Liver (tissue), 3 donors: ENCODE results near the gene FAM72C.
"Not testable (repeated sequence)": the region's sequence is repeated elsewhere in the genome, so short reads cannot be mapped to it uniquely, and the experiment has no call there.

Source experiments
- ATF3 ChIP-seq: IDR thresholded peaks from 2 replicates; pipeline ENCODE4 v1.6.1; 2016; ENCODE audit warnings: antibody characterized with exemption
- FOXA1 ChIP-seq: IDR thresholded peaks from 2 replicates; pipeline ENCODE4 v1.6.1; 2016; ENCODE audit warnings: antibody characterized with exemption
- HNF4A ChIP-seq, 2 donors: conservative IDR thresholded peaks; 2 replicates each; pipeline ENCODE4 v1.6.1; 2016; ENCODE audit warnings: antibody characterized with exemption in 2 of 2, mild to moderate bottlenecking in 2 of 2
- JUND ChIP-seq, 2 donors: IDR thresholded peaks; 2 replicates each; pipeline ENCODE4 v1.6.1; 2016; ENCODE audit warnings: antibody characterized with exemption in 2 of 2
- RAD21 ChIP-seq, 2 donors: IDR thresholded peaks; 2 replicates each; pipeline ENCODE4 v1.6.1; 2016; ENCODE audit warnings: antibody characterized with exemption in 2 of 2, mild to moderate bottlenecking in 2 of 2
- SP1 ChIP-seq: IDR thresholded peaks from 2 replicates; pipeline ENCODE4 v1.6.1; 2018; ENCODE audit warnings: antibody characterized with exemption, mild to moderate bottlenecking
- TAF1 ChIP-seq: conservative IDR thresholded peaks from 2 replicates; pipeline ENCODE4 v1.6.1; 2016; ENCODE audit warnings: antibody characterized with exemption, mild to moderate bottlenecking
- YY1 ChIP-seq: IDR thresholded peaks from 2 replicates; pipeline ENCODE4 v1.6.1; 2016; ENCODE audit warnings: antibody characterized with exemption, mild to moderate bottlenecking
- TF ChIP-seq, protein P1 (sequence below): fragments of 150-350 bp; IDR thresholded peaks from 2 replicates; pipeline ENCODE4 v1.5.1; 2017; ENCODE audit warnings: improper control_type of control experiment, low read depth, low read length; ENCODE audit not compliant: missing input control
- TF ChIP-seq, protein P2 (sequence below): IDR thresholded peaks from 2 replicates; pipeline ENCODE4 v1.6.1; 2016; ENCODE audit warnings: antibody characterized with exemption
- TF ChIP-seq, protein P3 (sequence below): IDR thresholded peaks from 2 replicates; pipeline ENCODE4 v1.6.1; 2016; ENCODE audit warnings: antibody characterized with exemption, mild to moderate bottlenecking
- donor health status: healthy.
- donor health status: healthy.

DNA sequence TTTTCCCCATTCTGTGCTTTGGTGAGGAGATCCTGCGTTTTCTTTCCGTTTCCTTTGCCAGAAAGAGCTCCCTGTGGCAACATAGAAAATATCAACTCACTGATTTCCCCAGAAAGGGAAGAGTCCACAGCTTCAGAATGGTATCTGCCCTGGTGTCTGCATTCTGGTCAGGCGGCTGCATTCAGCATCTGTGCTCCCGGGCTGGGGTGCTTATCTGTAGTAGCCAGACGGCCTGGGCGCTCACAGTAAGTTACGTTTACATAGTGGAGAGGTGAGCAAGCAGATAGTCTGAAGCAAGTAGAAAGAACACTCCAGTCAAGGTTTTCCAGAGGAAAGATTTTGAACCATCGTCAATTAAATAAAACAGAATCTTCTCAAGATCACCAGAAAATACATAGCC lies 29.3 kb upstream of the FAM72C start:
- TF ChIP-seq, protein P1, sequence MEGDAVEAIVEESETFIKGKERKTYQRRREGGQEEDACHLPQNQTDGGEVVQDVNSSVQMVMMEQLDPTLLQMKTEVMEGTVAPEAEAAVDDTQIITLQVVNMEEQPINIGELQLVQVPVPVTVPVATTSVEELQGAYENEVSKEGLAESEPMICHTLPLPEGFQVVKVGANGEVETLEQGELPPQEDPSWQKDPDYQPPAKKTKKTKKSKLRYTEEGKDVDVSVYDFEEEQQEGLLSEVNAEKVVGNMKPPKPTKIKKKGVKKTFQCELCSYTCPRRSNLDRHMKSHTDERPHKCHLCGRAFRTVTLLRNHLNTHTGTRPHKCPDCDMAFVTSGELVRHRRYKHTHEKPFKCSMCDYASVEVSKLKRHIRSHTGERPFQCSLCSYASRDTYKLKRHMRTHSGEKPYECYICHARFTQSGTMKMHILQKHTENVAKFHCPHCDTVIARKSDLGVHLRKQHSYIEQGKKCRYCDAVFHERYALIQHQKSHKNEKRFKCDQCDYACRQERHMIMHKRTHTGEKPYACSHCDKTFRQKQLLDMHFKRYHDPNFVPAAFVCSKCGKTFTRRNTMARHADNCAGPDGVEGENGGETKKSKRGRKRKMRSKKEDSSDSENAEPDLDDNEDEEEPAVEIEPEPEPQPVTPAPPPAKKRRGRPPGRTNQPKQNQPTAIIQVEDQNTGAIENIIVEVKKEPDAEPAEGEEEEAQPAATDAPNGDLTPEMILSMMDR = not testable (repeated sequence)
- not testable (repeated sequence) for TF ChIP-seq RAD21 (IDR thresholded peaks at IDR 0.05); JUND (IDR thresholded peaks at IDR 0.05); YY1; TAF1; ATF3; HNF4A (conservative IDR thresholded peaks at IDR 0.05); SP1; FOXA1
- TF ChIP-seq, protein P2, sequence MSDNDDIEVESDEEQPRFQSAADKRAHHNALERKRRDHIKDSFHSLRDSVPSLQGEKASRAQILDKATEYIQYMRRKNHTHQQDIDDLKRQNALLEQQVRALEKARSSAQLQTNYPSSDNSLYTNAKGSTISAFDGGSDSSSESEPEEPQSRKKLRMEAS = not testable (repeated sequence)
- TF ChIP-seq, protein P3, sequence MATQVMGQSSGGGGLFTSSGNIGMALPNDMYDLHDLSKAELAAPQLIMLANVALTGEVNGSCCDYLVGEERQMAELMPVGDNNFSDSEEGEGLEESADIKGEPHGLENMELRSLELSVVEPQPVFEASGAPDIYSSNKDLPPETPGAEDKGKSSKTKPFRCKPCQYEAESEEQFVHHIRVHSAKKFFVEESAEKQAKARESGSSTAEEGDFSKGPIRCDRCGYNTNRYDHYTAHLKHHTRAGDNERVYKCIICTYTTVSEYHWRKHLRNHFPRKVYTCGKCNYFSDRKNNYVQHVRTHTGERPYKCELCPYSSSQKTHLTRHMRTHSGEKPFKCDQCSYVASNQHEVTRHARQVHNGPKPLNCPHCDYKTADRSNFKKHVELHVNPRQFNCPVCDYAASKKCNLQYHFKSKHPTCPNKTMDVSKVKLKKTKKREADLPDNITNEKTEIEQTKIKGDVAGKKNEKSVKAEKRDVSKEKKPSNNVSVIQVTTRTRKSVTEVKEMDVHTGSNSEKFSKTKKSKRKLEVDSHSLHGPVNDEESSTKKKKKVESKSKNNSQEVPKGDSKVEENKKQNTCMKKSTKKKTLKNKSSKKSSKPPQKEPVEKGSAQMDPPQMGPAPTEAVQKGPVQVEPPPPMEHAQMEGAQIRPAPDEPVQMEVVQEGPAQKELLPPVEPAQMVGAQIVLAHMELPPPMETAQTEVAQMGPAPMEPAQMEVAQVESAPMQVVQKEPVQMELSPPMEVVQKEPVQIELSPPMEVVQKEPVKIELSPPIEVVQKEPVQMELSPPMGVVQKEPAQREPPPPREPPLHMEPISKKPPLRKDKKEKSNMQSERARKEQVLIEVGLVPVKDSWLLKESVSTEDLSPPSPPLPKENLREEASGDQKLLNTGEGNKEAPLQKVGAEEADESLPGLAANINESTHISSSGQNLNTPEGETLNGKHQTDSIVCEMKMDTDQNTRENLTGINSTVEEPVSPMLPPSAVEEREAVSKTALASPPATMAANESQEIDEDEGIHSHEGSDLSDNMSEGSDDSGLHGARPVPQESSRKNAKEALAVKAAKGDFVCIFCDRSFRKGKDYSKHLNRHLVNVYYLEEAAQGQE = not testable (repeated sequence)
